Hepatocyte (in vitro differentiated cells): ENCODE results near the gene C22orf39.

Source experiments
- CTCF ChIP-seq: fragments of 200-600 bp; sonication (generic); IDR thresholded peaks from 2 replicates; pipeline ENCODE4 v1.5.1; 2016; ENCODE audit warnings: antibody characterized with exemption, mild to moderate bottlenecking; ENCODE audit not compliant: poor library complexity
- EZH2phosphoT487 ChIP-seq: fragments of 200-600 bp; sonication (generic); IDR thresholded peaks from one replicate; pipeline ENCODE4 v1.6.1; 2018; ENCODE audit warnings: antibody characterized with exemption, mild to moderate bottlenecking, low read depth, moderate library complexity; ENCODE audit not compliant: unreplicated experiment, severe bottlenecking

GRCh38 chr22:19401483-19401882, 46.0 kb downstream of the C22orf39 start:
- TF ChIP-seq CTCF (no peak), EZH2phosphoT487 (no peak)
